GM21529 (cell line): ENCODE results near the gene SLC12A5.
"Not testable (repeated sequence)": the region's sequence is repeated elsewhere in the genome, so short reads cannot be mapped to it uniquely, and the experiment has no call there.

Experiments
- ATAC-seq: cut with Tn5 transposase; IDR thresholded peaks from one replicate; pipeline ENCODE4 v1.9.1; 2021; ENCODE audit not compliant: unreplicated experiment

Gene SLC12A5

DNA sequence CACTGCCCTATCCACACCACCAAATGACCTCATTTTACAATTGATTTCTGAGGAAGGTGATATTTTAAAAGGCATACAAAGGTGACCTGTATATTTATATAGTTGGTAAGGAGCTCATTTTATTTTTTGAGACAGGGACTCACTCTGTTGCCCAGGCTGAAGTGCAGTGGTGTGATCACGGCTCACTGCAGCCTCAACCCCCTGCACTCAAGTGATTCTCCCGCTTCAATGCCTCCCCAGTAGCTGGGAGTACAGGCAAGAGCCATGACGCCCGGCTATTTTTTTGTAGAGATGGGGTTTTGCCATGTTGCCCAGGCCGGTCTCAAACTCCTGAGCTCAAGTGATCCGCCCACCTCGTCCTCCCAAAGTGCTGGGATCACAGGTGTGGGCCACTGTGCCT is 47.8 kb downstream of the SLC12A5 start:
- ATAC-seq, result no peak

DNA sequence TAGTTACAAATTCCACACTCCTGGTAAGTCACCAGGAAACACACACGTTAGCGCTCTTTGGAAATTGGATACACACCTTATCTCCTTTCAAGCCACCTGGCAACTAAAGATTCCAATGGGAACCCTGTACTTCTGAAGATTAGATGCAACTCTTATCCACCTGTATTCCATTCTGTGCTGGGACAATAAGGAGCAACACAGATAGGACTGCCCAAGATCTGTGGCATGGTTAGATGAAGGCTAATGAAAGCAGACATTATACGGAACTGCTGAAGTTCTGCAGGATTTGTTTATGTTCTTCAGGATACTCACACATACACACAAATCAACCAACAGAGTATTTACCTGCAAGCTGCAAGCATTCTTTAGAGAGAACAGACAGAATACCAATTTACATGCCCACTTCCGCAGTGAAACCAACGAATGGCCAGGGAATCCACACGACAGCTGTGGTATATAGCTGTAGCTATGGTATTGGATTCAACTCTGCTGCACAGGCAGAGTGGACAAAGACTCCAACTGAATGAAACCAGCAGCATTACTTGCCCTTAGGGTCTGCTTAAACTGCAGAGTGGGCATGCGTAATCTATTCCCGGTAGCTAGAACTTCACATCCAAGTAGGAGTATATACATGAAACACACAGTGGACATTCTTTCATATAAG is 48.8 kb downstream of the SLC12A5 start:
- no peak for ATAC-seq

DNA sequence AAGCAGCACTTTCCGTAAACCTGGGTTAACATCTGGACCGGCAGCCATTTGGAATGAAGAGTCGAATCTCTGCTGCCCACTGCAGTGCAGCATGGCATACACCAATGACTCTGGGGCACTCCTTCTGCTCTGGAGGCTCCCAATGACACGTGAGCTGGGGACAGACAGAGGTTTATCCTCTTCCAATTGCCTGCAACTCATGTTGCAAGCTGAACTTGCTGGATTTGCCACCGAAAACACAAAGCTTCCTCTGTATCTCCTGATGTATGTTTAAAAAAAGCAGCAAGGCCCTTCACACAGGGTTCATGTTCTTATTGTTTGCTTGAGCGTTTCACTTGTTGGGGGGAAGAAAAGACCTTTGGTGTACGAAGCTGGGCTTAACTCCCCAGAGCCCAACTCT is 49.9 kb downstream of the SLC12A5 start:
- no peak for ATAC-seq

DNA sequence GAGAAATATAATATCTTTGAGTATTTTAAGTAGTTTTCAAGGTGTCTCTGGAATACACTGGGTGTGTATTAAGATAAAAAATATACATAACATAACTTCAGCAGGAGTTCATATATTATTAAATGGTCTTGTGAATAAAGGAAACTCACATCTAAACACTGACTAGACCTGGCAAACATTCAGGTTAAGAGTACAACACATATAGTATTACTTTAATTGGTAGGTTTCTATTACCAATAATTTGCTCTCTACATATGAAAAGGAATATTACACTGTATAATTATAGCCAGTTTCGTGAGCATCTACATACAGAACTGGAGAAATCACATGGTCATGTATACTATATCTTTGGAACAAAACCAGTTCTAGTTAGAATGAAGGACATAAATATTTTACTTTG is 52.1 kb downstream of the SLC12A5 start:
- no peak for ATAC-seq

DNA sequence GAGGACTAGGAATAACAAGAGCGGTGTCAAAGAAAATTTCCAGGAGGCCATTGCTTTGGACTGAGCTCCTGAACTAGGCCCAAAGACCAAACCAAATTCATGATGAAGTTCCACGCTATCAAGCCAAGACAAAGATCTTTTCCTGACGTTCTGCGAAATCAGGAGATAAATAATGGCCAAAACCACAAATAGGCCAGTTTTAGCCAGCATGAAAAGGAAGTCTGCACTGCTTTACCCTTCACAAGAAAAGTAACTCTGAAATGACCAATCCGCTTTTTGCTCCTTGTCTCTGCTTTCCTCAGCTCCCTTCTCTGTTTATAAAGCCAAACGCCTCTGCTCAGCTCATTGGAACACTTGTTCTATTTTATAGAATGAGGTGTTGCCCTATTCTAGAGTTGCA is 54.1 kb downstream of the SLC12A5 start:
- ATAC-seq, result no peak

DNA sequence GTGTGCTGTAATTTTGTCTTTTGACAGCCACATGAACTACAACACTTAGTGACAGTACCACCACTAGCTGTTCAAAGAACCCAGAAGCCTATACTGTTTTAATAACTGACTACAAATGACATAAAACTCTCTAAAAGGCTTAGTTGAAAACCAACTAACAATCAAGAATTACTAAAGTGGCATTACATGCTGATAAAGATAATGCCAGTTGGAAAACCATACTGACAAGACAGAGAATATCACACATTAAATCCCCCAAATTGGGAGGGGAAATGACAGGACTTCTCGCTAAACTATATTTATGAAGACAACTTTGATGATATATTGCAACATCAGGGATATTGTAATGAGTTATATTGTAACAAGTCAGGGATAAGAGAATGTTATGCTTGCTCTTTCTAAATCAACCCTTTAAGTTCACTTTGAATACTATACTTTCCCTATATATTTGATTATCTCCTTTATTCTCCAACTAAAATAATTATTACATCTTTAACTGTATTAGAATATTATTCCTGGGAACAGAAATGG is 54.6 kb downstream of the SLC12A5 start:
- ATAC-seq, result no peak

DNA sequence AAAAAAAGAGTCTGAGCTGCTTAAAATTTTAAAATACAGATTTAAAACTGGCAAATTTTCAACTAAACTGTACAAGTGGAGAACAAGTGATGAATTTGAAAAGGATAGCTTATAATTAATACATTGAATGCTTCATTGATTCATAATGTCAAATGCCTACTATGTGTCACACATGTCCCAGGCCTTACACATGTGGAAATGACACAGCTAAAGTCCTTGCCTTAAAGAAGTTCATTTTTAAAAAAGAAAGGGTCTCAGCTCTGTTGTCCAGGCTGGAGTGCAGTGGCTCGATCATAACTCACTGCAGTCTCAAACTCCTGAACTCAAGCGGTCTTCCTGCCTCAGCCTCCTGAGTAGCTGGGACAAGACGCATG is 55.8 kb downstream of the SLC12A5 start:
- no peak for ATAC-seq

DNA sequence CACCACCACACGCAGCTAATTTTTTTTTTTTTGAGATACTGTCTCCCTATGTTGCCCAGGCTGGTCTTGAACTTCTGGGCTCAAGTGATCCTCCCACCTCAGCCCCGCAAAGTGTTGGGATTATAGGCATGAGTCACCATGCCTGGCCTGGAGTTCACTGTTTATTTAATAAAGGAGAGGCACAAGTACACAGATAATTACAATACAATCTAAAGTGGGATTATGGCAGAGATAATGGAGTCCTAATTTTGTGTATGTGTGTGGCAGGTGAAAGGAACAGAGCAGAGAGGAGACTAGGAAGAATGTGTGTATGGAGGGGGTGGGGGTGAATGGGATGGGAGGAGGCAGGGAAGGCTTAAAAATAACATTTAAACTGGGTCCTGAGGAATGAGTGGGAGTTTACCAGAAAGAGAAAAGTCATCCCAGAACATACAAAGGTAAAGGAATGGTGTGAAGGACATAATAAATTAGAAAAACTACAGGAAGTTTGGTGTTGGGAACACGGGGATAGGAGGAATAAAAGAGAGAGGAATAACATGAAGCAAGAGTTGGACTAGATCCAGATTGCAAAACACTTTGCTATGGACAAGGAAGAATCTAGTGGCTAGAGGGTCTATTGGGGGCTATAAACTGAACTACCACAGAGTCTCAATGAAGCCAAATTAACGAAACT is 56.3 kb downstream of the SLC12A5 start:
- no peak for ATAC-seq

DNA sequence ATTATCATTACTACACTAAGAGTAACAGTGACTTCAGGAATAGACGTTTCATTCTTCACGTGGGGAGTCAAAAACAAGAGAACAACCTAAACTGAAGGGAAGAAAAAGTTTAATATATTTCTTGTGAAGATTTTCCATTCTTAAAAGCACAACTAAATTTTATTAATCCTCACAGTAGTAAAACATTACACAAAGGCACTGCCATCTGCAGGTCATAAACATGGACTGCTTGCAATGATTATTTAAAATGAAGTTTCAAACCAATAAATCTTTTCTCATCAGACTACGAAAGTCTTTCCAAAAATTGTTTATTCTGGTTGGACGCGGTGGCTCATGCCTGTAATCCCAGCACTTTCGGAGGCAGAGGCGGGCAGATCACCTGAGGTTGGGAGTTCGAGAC is 58.1 kb downstream of the SLC12A5 start:
- no peak for ATAC-seq

DNA sequence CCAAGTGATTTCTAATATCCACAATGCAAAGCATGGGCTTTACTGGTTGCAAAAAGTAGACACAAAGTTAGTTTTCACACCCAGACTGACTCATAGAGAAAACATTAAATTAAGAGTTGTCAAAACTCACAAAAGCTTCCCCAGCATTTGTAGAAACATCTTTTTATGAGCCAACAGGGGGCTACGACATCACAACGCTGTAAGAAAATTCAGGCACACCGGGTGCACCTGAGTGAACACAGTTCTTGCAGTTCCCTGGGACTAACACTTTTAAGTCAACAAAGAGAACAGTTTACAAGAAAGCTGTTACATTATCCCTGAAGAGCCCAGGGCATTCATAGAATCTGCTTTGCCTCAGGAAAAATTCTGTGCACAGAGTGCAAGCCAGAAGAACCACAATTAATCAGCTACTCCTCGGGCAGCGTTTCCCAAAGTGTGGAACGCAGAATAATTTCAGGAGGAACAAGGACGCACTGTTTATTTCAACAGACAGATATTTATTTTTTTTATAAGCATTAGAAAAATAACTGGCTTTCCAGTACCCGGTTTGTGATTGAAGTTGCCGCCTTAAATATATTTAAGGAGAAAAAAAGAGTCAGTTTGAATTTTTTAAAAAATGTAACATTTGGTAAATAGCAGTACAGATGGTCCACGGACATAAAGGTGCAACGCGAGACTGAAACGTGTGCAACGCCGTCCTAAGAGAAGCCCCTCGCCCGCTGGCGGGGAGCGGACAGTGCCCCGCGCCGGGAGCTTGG is 59.6 kb downstream of the SLC12A5 start:
- ATAC-seq, result no peak

DNA sequence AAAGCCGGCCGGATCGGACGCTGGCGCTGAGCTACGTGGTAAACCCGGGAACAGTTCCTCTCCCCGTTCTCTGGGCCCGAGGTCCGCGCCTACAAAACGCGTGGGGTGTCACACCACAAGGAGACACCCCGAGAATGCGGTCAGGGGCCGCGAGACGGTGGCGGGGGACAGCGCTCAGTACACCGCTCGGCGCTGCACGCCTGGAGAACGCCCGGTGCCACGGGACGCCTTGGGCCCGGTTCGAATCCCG is 60.1 kb downstream of the SLC12A5 start:
- ATAC-seq, result peak; percentile 33

DNA sequence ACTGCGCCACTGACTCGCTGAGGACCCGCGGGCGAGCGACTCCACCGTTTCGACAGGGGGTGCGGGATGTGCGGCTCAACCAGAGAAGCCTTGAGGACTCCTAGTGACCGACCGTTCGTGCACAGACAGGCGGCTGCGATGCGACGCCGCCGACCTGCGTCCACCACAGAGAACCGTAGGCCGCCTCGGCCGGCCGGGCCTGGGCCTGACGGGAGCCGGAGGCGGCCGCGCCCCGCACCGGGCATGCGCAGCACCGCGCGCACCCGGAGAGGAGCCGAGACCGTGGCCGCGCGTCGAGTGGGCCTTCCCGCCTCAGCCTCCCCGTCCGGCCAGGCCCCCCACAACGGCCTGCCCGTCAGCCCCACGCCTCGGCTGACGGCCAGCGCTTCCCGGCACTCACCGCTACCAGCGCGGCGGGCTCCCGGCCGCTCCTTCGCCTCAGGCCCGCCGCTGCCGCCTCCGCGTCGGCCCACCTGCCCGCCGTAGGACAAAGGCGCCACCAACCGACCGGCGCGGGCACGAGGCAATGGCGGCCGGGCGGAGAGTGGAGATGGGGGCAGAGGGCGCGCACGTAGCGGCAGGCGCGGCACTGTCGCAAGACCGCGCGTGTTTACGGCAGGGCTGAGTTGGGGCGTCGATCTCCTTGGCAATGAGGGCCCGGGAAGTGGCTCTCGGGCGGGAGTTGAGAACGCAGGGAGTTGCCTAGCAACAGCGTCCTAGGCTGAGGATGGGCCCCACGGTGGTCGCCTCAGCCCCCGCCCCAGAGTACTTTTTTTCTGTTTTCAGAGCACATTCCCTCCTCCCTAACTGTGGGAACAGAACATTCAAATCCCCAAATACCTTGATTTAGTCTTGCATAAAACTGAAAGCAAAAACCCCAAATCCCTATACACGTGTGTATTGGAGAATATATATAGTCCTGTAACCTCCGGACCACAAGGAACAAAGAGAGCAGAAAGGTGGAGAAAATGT is 60.7 kb downstream of the SLC12A5 start, which contains the start of gene NCOA5:
TSS of gene NCOA5 (minus strand) at position 546 of the 972 bp plus-strand sequence. CDS start 10,538 bp downstream, outside the sequence.
- peak; percentile 77 for ATAC-seq

DNA sequence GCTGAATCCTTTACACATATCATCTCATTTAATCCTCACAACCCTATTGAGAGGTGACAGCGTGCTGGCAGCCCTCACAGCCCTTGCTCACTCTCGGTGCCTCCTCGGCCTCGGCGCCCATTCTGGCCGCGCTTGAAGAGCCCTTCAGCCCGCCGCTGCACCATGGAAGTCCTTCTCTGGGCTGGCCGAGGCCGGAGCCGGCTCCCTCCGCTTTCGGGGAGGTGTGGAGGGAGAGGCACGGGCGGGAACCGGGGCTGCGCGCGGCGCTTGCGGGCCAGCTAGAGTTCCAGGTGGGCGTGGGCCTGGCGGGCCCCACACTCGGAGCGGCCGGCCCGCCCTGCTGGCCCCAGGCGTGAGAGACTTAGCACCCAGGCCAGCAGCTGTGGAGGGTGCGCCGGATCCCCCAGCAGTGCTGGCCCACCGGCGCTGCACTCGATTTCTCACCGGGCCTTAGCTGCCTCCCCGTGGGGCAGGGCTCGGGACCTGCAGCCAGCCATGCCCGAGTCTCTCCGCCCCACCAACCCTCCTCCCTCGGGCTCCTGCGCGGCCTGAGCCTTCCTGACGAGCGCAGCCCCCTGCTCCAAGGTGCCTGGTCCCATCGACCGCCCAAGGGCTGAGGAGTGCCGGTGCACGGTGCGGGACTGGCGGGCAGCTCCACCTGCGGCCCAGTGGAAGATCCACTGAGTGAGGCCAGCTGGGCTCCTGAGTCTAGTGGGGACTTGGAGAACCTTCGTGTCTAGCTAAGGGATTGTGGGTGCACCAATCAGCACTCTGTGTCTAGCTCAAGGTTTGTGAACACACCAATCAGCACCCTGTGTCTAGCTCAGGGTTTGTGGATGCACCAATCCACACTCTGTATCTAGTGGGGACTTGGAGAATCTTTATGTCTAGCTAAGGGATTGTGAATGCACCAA is 62.9 kb downstream of the SLC12A5 start:
- ATAC-seq, result not testable (repeated sequence)

DNA sequence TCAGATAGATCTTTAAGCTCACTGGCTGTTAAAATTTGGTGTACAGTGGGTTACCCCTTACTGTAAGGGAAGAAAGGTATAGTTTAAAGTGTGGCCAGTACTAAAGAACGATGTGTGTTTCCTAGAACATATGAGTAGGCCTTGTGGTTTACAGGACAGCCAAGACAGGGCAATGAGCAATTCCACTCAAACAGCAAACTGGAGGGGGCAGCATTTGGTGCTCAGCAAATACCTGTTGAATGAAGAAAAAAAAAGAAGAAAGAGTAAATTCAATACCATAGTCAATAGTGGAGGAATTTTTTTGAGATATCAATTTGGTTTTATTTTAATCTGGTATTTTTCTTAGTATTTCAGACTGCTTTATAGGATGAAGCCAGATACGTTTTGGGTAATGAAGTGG is 64.5 kb downstream of the SLC12A5 start:
- no peak for ATAC-seq

DNA sequence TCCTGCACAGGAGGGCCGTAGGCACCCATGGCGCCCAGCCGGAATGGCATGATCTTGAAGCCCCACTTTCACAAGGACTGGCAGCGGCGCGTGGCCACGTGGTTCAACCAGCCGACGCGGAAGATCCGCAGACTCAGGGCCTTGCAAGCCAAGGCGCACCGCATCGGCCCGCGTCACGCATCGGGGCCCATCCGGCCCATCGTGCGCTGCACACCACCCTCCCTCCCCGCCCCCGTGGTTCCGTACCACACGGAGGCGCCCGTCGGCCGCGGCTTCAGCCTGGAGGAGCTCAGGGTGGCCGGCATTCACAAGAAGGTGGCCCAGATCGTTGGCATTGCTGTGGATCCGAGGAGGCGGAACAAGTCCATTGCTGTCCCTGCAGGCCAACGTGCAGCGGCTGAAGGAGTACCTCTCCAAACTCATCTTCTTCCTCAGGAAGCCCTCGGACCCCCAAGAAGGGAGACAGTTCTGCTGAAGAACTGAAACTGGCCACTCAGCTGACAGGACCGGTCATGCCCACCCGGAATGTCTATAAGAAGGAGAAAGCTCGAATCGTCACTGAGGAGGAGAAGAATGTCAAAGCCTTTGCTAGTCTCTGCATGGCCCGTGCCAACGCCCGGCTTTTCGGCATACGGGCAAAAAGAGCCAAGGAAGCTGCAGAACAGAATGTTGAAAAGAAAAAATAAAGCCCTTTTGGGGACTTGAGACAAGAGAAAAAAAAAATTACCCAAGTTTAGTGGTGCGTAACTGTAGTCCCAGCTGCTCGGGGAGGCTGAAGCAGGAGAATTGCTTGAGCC is 70.7 kb downstream of the SLC12A5 start:
- no peak for ATAC-seq

DNA sequence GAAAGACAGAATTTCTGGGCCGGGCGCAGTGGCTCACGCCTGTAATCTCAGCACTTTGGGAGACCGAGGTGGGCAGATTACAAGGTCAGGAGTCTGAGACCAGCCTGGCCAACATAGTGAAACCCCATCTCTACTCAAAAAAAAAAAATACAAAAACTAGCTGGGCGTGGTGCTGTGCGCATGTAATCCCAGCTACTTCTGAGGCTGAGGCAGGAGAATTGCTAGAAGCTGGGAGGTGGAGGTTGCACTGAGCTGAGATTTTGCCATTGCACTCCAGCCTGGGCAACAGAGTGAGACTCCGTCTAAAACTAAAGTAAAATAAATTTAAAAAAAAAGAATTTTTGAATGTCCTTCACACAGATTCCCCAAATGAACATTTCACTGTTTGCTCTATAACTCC is 71.4 kb downstream of the SLC12A5 start:
- not testable (repeated sequence) for ATAC-seq

DNA sequence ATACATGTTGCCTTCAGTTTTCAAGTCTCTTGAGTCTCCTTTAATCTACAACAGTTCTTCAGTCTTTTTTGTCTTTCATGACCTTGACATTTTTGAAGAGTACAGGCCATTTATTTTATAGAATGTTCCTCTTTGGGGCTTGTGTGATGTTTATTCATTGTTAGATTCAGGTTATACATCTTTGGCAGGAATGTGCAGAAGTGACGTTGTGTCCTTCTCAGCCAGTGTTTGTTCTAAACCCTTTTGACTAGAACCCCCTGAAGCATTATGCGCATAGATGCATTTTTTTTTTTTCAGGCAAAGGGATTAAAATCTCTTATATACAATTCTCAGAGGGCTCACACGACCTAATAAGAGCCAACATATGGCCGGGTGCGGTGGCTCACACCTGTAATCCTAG is 72.0 kb downstream of the SLC12A5 start:
- ATAC-seq, result no peak

DNA sequence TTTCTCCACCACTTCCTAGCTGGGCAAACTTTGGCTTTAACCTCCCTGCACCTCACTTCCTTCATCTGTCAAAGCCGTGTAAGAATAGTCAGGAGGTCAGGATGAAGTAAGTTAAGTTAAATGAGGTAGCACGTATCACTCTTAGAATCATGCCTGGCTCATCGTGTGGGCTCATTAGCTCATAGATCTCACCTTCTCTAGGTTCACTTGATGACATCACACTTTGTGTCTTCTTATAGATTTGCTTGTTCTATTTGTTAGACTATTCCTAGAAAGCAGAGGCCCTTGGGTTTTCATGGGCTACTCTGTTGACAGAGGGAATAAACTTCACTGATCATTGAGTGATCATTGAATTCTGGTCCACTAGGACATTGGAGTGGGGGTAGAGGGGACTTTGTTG is 72.9 kb downstream of the SLC12A5 start:
- no peak for ATAC-seq

DNA sequence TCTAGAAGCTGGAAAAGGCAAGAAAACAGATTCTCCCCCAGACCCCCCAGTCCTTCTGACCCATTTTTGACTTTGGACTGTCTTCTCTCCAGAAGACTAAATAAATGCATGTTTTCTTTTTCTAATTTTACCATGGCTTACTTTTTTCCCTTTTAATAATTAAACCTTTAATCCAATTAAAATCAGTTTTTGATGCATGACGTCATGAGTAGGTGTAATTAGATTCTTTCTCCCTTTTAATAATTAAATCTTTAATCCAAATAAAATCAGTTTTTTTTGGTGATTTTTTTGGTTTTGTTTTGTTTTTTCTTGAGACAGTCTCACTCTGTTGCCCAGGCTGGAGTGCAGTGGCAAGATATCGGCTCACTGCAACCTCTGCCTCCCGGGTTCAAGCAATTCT is 73.9 kb downstream of the SLC12A5 start:
- ATAC-seq, result no peak
